NCI-H1694 treated with DMSO at 0.1 percent for 48 hours (cell line): ENCODE results near the gene COPS6.
A peak's percentile ranks its signal among the peaks of the same experiment; 100 is the strongest.
"Not testable (repeated sequence)": the region's sequence is repeated elsewhere in the genome, so short reads cannot be mapped to it uniquely, and the experiment has no call there.

Experiments
- DNase-seq: peaks from one replicate; lab custom pipeline; 2025; lab: John Stamatoyannopoulos, UW

COPS6 gene

GRCh38 chr7:100127866-100128636, 39.3 kb downstream of the COPS6 start:
- peak; percentile 62 for DNase-seq

GRCh38 chr7:100128637-100128963, 39.8 kb downstream of the COPS6 start:
- DNase-seq, result no peak

GRCh38 chr7:100130220-100130607, 41.4 kb downstream of the COPS6 start:
- not testable (repeated sequence) for DNase-seq

- DNase-seq, result peak; percentile 45
Observed at GRCh38 chr7:100130608-100131453, 42.1 kb downstream of the COPS6 start.

GRCh38 chr7:100132126-100132525, 43.4 kb downstream of the COPS6 start:
- no peak for DNase-seq

- DNase-seq, result peak; percentile 72
Observed at GRCh38 chr7:100132697-100133151, 44.0 kb downstream of the COPS6 start.

GRCh38 chr7:100137851-100138760, 49.3 kb downstream of the COPS6 start:
- DNase-seq, result no peak

GRCh38 chr7:100141555-100141949, 52.8 kb downstream of the COPS6 start:
- no peak for DNase-seq
